Testis (tissue), 3 donors: ENCODE results near the gene THOC6. TPM values are rescaled to one million over a fixed set of nuclear protein-coding genes. Genes with fewer than 3 reads are reported as not detected.
A peak's percentile ranks its signal among the peaks of the same experiment; 100 is the strongest.

Experiments
- DNase-seq: peaks from one replicate; pipeline ENCODE4 v3.0.0-alpha.2; 2019
- H3K27ac ChIP-seq, 2 donors: fragments of 200-600 bp; sonication (generic); one replicate each; pipeline ENCODE4 v1.5.1; 2019
- H3K27me3 ChIP-seq: fragments of 200-600 bp; sonication (generic); one replicate; pipeline ENCODE4 v1.5.1; 2019
- H3K36me3 ChIP-seq: fragments of 200-600 bp; sonication (generic); one replicate; pipeline ENCODE4 v1.5.1; 2017; ENCODE audit warnings: low read depth; ENCODE audit errors: missing control alignments
- H3K4me1 ChIP-seq: fragments of 200-600 bp; sonication (generic); one replicate; pipeline ENCODE4 v1.5.1; 2019
- H3K4me3 ChIP-seq, 2 donors: fragments of 200-600 bp; sonication (generic); one replicate each; pipeline ENCODE4 v1.5.1; 2017 to 2019
- H3K9me3 ChIP-seq: fragments of 200-600 bp; sonication (generic); one replicate; pipeline ENCODE4 v1.5.1; 2017
- POLR2A ChIP-seq: fragments of 450-650 bp; IDR thresholded peaks from one replicate; pipeline ENCODE4 v1.6.1; 2017; ENCODE audit warnings: antibody characterized with exemption, mild to moderate bottlenecking, moderate library complexity
- WGBS, 2 donors: methylation state at CpG; one replicate each; pipeline ENCODE4 v1.1.5; 2018; 5-methylcytosine and 5-hydroxymethylcytosine counted together
- intact Hi-C: fragments of 100-400 bp; cut with DNase I; formaldehyde crosslinking; loops from one replicate; pipeline ENCODE4 v1.15.1; 2023; ENCODE audit warnings: low total_unique reads
- polyA plus RNA-seq: library from polyadenylated mRNA; stranded (reverse); fragments of 350-450 nt; fragmentation: Illumina TruSeq; extraction: RNeasy Lipid Tissue Mini Kit (QIAGEN cat#74804); gene quantifications from one replicate; pipeline ENCODE4 v1.2.3, GENCODE V29; 2014; ENCODE audit warnings: low read depth, low replicate concordance; ENCODE audit not compliant: insufficient read depth
- total RNA-seq, 2 donors: library from RNA; depleted of rRNA; stranded (reverse); fragments of >200 nt; gene quantifications; one replicate each; pipeline ENCODE4 v1.2.3, GENCODE V29; 2016
- TF ChIP-seq, protein P1 (sequence below), 3 experiments: fragments of 450-650 bp in 2 of 3; fragments of 200-600 bp in 1 of 3; sonication (generic) in 1 of 3; IDR thresholded peaks; one replicate each; pipeline ENCODE4 v1.5.1; 2016 to 2019; ENCODE audit warnings: antibody characterized with exemption in 3 of 3, mild to moderate bottlenecking in 2 of 3, moderate library complexity in 1 of 3

The THOC6 gene
- total and polyA plus RNA-seq, 3 donors from 2014 or later = 17.3 to 27.3 (median 19.6) TPM

DNA sequence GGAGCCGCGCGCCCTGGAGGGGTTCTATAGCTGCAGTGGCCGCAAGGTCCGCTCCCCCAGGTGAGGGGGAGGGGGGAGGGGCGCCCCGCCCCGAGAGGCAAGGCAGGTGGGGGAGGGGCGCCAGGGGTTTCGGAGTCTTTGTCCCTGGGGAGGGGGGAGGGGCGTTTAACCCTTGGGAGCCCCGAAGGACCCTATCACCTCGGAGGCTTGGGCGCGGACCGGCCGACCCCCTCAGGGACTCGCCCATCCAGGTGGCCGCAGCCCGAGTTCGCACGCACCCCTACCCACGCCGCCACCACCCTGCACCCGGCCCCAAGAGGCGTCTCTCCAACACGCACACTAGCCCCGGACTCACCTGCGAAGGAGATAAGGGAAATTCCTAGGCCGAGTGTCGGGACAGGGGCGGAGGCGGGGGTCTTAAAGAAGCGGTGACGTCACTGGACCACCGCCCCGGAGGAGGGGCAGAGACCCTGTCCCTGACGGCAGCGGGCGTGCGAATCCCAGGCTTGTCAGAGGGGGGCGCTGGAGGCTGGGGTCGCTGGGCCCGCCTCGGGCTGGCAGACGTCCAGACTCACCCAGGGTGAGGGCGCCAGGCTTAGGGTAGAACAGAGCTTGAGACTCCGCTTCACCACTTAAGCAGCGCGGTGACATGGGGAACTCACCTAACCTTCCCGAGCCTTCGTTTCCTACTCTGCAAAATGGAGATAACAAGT is 5.9 kb upstream of the THOC6 start, which contains the start of gene CLDN6:
TSS of gene CLDN6 (minus strand) at position 390 of the 713 bp plus-strand sequence. CDS start 2,162 bp downstream, outside the sequence.
- Histone ChIP-seq H3K36me3 (no peaks in the 10 kb centered on the region), H3K27me3 (no peaks in the 10 kb centered on the region), H3K4me3 (peak within 1 kb of the TSS; percentile 9 to 43), H3K9me3 (no peaks in the 10 kb centered on the region), H3K27ac (no peak within 1 kb of the TSS), H3K4me1 (peaks cover 28% of the 10 kb centered on the region)
- no peak for DNase-seq
- TF ChIP-seq, protein P1, sequence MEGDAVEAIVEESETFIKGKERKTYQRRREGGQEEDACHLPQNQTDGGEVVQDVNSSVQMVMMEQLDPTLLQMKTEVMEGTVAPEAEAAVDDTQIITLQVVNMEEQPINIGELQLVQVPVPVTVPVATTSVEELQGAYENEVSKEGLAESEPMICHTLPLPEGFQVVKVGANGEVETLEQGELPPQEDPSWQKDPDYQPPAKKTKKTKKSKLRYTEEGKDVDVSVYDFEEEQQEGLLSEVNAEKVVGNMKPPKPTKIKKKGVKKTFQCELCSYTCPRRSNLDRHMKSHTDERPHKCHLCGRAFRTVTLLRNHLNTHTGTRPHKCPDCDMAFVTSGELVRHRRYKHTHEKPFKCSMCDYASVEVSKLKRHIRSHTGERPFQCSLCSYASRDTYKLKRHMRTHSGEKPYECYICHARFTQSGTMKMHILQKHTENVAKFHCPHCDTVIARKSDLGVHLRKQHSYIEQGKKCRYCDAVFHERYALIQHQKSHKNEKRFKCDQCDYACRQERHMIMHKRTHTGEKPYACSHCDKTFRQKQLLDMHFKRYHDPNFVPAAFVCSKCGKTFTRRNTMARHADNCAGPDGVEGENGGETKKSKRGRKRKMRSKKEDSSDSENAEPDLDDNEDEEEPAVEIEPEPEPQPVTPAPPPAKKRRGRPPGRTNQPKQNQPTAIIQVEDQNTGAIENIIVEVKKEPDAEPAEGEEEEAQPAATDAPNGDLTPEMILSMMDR (IDR thresholded peaks at IDR 0.05) = peak in 1 of 3 experiments; percentile 11
- no peak for TF ChIP-seq POLR2A
- intact Hi-C loops = no loop called here
- WGBS, 2 donors = 5 to 10% methylated on average over 10 to 45 of the region's 52 CpGs

DNA sequence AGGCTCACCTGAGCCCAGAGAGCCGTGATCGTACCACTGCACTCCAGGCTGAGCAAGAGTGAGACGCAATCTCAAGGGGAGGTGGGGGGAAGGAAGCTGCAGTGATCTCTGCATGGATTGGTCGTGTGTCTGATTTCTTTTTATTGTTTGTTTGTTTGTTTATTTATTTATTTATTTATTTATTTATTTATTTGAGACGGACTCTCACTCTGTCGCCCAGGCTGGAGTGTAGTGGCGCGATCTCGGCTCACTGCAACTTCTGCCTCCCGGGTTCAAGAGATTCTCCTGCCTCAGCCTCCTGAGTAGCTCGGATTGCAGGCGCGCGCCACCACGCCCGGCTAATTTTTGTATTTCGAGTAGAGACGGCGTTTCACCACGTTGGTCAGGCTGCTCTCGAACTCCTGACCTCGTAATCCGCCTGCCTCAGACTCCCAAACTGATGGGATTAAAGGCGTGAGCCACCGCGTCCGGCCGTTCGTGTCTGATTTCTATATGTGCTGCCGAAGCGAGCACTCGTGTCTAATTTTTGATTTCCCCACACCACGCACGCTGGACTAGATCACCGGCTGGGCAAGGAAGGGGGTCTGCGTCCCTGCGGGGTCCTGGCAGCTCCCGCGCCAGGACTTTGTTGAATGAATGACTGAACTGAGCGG is 4.1 kb upstream of the THOC6 start:
- Histone ChIP-seq H3K4me1 (peaks cover 35% of the 10 kb centered on the region), H3K4me3 (peak overlapping the region; percentile 46 to 63), H3K36me3 (no peaks in the 10 kb centered on the region), H3K9me3 (no peaks in the 10 kb centered on the region), H3K27ac (no peak overlapping the region), H3K27me3 (no peaks in the 10 kb centered on the region)
- no peak for DNase-seq
- intact Hi-C loops = no loop called here
- TF ChIP-seq, protein P1 (IDR thresholded peaks at IDR 0.05) = no peak
- TF ChIP-seq POLR2A = no peak
- 27 to 34% methylated on average over 34 to 39 of the region's 40 CpGs for WGBS, 2 donors

DNA sequence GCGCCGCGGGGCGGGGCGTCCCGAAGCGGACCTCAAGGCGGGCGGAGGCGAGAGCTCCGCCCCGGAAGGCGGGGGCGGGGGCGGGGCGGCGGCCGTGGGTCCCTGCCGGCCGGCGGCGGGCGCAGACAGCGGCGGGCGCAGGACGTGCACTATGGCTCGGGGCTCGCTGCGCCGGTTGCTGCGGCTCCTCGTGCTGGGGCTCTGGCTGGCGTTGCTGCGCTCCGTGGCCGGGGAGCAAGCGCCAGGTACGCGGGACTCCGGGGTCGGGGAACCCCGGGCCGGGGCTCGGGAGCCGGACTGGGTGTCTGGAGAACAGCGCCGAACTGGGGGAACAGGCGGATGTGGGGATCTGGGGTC is 3.6 kb upstream of the THOC6 start, which contains the start of gene TNFRSF12A:
TSS of gene TNFRSF12A (plus strand) at position 122 of the 357 bp plus-strand sequence. CDS start at position 152, 30 bp downstream.
- DNase-seq = peak; percentile 78
- H3K9me3 ChIP-seq = no peaks in the 10 kb centered on the region
- H3K4me3 ChIP-seq = peak within 1 kb of the TSS; percentile 46 to 63
- no peaks in the 10 kb centered on the region for H3K36me3 ChIP-seq
- TF ChIP-seq POLR2A = no peak
- TF ChIP-seq, protein P1 (IDR thresholded peaks at IDR 0.05) = no peak
- no peaks in the 10 kb centered on the region for H3K27me3 ChIP-seq
- peak within 1 kb of the TSS; percentile 66 to 72 for H3K27ac ChIP-seq
- intact Hi-C loops = no loop called here
- H3K4me1 ChIP-seq = peaks cover 35% of the 10 kb centered on the region
- WGBS, 2 donors = 2% methylated on average over 21 of the region's 49 CpGs; no CpG with 5 or more reads in 1 of the 2 donors

DNA sequence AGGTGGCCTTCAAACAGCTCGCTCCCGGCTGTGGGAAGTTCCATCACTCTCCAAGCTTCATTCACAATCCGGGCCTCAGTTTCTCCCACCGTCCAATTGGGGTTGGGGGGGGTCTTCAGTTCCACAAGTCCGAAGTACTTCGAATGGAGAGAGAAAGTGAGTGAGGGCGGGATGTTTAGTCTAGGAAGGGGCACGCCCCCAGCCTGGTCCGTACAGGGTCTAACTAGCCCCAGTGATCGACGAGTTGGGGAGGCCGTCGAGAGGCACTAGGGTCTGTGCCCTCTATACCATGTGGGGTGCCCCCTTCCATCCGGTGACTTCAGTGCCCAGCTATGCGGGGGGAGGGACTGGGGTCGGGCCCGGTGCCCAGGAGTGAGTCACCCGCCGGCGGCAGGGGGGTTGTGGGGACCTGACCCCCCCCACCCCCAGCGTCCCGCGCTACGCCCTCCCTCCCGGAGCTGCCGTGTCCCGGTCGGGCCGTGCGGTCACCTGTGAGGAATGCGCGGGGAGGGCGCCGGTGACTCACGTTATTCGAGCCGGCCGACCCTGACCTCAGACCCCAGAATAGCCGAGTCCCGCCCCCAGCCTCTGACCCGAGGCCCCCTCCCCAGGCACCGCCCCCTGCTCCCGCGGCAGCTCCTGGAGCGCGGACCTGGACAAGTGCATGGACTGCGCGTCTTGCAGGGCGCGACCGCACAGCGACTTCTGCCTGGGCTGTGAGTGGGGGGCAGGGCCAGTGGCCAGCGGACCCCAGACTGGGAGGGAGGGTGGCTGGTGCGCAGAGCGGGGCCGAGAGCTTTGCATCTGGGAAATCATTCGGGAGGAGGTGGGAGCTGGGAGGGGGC is 3.0 kb upstream of the THOC6 start:
- no peaks in the 10 kb centered on the region for H3K9me3 ChIP-seq
- no peak for TF ChIP-seq POLR2A
- TF ChIP-seq, protein P1 (IDR thresholded peaks at IDR 0.05) = no peak
- H3K27me3 ChIP-seq = no peaks in the 10 kb centered on the region
- H3K27ac ChIP-seq = peak overlapping the region; percentile 66 to 72
- intact Hi-C loops = no loop called here
- H3K36me3 ChIP-seq = no peaks in the 10 kb centered on the region
- H3K4me3 ChIP-seq = peak overlapping the region; percentile 46 to 63
- WGBS, 2 donors = 0 to 2% methylated on average over 10 to 34 of the region's 57 CpGs
- peak; percentile 63 for DNase-seq
- peaks cover 35% of the 10 kb centered on the region for H3K4me1 ChIP-seq
